Activated CD4-positive, alpha-beta T cell treated with anti-CD3 and anti-CD28 coated beads, Interleukin-2, amount 50 U/mL, for 16 hours (primary cell): ENCODE results near the gene CWC22.
A peak's percentile ranks its signal among the peaks of the same experiment; 100 is the strongest.
"Not testable (repeated sequence)": the region's sequence is repeated elsewhere in the genome, so short reads cannot be mapped to it uniquely, and the experiment has no call there.

Experiments used
- DNase-seq: peaks from one replicate; pipeline ENCODE4 v3.0.0-alpha.2; 2020

Gene CWC22

DNA sequence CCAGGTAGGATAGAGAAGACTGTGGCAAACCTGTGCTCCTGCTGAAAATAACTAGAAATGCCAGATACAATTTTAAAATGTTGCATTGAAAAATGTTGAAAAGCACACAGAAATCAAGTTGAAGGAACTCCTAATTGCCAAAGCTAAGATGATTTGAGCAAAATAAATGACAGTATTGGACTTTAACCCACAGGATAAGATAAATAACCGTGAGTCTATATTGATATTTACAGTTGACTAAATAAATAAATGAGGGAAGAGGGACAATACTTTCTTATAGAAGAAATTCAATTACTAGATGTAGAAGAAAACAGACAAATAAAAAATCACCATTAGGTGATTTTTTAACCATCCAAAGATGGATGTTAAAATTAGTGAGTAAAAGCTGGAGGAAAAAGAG, 59.0 kb downstream of the CWC22 start:
- no peak for DNase-seq

DNA sequence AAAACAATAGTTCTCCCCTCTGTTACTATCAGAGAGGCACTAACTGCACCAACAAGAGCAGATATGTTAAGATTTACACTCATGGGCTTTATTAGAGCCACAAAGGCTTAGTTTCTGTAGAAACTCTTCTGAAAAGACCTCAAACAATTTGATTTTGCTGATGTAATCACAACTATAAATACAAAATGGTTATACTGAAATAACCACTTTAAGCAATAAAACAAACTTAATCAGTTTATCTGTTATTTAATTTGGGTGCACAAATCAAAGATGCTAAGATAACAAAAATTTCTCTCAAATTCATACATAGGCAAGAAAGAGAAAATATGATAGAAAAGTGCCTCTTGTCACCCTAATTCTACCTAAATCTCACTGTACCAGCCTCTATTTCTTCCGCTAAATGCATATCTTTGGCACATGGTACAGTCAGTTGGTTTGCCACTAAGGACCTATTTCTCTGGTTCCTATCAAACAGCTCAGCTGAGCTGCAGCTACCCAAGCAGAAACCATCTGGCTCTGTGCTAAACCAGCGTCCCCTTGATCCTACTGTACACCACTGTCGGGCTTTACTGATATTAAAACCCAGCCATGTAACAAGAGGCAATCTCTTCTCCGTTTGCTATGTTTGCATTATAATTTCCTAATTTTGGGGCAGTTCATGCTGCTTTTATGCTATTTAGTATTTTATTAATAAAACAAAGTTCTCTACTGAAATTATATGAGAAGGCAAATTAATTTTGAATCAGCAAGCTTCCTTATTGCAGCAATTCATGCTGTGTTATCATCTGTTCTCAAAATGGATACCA, 60.1 kb downstream of the CWC22 start:
- DNase-seq, result no peak

DNA sequence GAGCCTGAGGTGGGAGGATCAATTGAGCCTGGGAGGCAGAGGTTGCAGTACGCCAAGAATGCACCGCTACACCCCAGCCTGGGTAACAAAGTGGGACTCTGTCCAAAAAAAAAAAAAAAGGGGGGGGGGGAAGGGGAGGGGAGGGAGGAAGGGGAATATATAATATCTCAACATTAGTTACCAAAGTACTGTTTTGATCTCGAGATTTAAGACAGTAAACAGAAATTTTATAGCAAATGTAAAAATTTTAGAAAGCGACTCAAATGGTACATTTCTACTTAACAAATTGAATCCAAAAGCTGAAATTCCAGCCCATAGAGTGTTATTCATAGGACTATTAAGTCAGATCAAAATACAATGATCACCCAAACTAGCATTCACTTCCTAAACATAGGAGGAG, 60.8 kb downstream of the CWC22 start:
- no peak for DNase-seq

- DNase-seq, result no peak
Measured at GRCh38 chr2:179939259-179939658, 67.8 kb downstream of the CWC22 start.

GRCh38 chr2:179938026-179938425, 69.1 kb downstream of the CWC22 start:
- DNase-seq, result no peak

GRCh38 chr2:179936654-179937053, 70.4 kb downstream of the CWC22 start:
- peak; percentile 20 for DNase-seq

- no peak for DNase-seq
Measured at GRCh38 chr2:179936141-179936540, 71.0 kb downstream of the CWC22 start.

DNA sequence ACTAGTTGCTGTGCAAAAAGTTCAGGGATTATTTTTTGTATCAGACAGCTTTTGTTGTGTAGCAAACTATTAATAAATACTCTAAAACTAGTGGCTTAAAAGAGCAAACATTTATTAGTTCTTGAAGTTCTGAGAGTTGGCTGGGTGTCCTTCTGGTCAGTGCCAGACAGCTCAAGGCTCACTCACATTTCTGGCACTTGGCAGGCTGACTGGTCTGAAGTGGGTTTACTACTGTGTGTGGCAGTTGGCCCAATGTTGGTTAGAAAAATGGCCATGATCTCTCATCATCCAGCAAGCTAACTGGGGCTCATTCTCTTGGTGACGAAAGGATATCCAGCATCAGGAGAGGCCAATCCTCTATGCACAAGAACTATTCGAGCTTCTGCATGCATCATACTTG, 74.3 kb downstream of the CWC22 start:
- DNase-seq, result no peak

DNA sequence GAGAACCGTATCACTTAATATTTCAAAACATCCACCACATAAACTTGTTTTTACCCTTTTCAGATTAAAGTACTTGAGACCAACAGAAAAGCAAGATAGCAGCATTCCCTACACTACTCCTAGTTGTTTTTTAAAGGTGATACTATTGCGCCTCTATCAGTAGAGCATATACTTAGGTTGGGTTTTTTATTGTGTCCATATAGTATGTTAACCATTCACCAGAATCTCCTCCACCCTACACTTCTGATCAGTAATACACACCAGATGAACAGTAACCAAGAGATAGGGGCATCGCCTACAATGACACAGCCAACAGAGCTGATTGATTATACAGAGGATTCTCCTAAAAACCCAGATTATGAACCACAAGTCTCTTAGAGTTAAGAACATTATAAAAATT, 75.6 kb downstream of the CWC22 start:
- DNase-seq, result no peak

- DNase-seq, result not testable (repeated sequence)
Measured at GRCh38 chr2:179929997-179930396, 77.1 kb downstream of the CWC22 start.

DNA sequence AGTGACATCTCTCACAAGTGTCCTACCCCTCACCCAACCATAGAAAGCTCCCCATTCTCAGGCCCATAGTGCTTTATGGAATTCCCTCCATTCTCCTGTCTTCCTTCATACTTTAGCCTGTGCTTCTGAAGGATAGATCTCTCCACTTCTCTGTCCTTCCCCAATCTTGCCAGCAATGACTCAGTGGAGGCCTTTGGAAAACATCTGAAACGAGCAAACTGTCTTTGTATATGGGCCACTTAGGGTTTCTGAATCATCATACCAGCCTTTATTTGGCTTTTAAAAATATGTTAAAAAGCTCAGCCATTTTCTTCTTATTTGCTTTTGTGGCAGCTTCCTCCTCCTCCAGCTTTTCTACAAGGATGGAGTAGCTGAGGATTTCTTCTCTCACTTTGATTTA, 80.1 kb downstream of the CWC22 start:
- no peak for DNase-seq

- DNase-seq, result no peak
Measured at GRCh38 chr2:179925713-179926112, 81.4 kb downstream of the CWC22 start.

DNA sequence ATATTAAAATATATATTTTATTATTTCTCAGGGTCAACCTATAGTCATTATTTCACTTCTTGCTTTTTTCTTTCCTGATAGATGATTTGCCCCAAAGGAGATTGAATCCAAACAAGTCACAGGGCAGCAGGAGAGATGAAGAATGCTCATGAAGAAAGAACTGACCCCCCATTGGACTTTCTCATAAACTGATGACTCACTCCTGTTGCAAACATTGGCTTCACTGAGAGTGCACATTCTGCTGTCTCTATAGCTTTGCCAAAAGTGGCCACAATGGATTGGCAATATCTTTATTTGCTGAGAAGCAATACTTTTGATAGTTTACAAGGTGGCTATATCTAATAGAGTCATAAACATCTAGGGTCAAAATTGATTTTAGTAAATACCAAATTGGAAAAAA, 89.8 kb downstream of the CWC22 start:
- no peak for DNase-seq

GRCh38 chr2:179915395-179915992, 91.6 kb downstream of the CWC22 start:
- DNase-seq, result no peak

GRCh38 chr2:179913809-179914208, 93.3 kb downstream of the CWC22 start:
- DNase-seq, result no peak

- no peak for DNase-seq
Measured at GRCh38 chr2:179911569-179911968, 95.5 kb downstream of the CWC22 start.

GRCh38 chr2:179910735-179911113, 96.4 kb downstream of the CWC22 start:
- no peak for DNase-seq

- no peak for DNase-seq
Measured at GRCh38 chr2:179909845-179910734, 97.0 kb downstream of the CWC22 start.

DNA sequence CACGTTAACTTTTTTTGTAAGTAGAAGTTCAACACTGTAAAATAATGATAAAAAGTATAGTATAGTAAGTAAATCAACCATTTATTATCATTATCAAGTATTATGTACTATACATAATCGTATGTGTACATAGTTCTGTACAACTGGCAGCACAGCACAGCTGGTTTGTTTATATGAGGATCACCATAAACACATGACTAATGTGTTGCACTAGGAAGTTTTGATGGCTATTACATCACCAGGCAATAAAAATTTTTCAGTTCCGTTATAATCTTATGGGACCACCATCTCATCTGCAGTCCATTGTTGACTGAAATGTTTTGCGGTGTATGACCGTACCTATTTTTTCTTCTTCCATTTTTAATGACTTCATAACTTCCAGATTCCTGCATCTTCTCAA, 106.4 kb downstream of the CWC22 start:
- DNase-seq, result no peak

GRCh38 chr2:179899666-179900065, 107.4 kb downstream of the CWC22 start:
- no peak for DNase-seq

GRCh38 chr2:179898873-179899272, 108.2 kb downstream of the CWC22 start:
- DNase-seq, result peak; percentile 40
